GM19043 (cell line): ENCODE results near the gene TTC39C.

Source experiments
- ATAC-seq: cut with Tn5 transposase; IDR thresholded peaks from one replicate; pipeline ENCODE4 v1.9.1; 2021; ENCODE audit warnings: low read depth; ENCODE audit not compliant: unreplicated experiment

Gene TTC39C

GRCh38 chr18:23990474-23991410 is 23.8 kb upstream of the TTC39C start:
- no peak for ATAC-seq

- no peak for ATAC-seq
Measured at GRCh38 chr18:23992089-23992940, 22.2 kb upstream of the TTC39C start.

- ATAC-seq: no peak
Measured at GRCh38 chr18:23992941-23993280, 21.6 kb upstream of the TTC39C start.

- no peak for ATAC-seq
Measured at GRCh38 chr18:23994361-23994902, 20.1 kb upstream of the TTC39C start.

- no peak for ATAC-seq
Measured at GRCh38 chr18:23995180-23995579, 19.4 kb upstream of the TTC39C start.

- ATAC-seq: no peak
Measured at GRCh38 chr18:23998018-23998417, 16.5 kb upstream of the TTC39C start.

GRCh38 chr18:23998820-23999219 is 15.7 kb upstream of the TTC39C start:
- no peak for ATAC-seq

GRCh38 chr18:24000613-24001490 is 13.7 kb upstream of the TTC39C start:
- ATAC-seq: no peak

- no peak for ATAC-seq
Measured at GRCh38 chr18:24002479-24002878, 12.1 kb upstream of the TTC39C start.

GRCh38 chr18:24003288-24003687 is 11.3 kb upstream of the TTC39C start:
- ATAC-seq: no peak

- no peak for ATAC-seq
Measured at GRCh38 chr18:24003903-24004640, 10.5 kb upstream of the TTC39C start.

GRCh38 chr18:24006712-24007313 is 7.7 kb upstream of the TTC39C start:
- ATAC-seq: no peak

- ATAC-seq: no peak
Measured at GRCh38 chr18:24009246-24009645, 5.3 kb upstream of the TTC39C start.

- ATAC-seq: peak; percentile 63
Measured at GRCh38 chr18:24009651-24010333, 4.8 kb upstream of the TTC39C start.

GRCh38 chr18:24010673-24011072 is 3.9 kb upstream of the TTC39C start:
- no peak for ATAC-seq

GRCh38 chr18:24011123-24011917 is 3.2 kb upstream of the TTC39C start:
- ATAC-seq: no peak

GRCh38 chr18:24013051-24013450 is 1.5 kb upstream of the TTC39C start:
- no peak for ATAC-seq
